Endodermal cell (in vitro differentiated cells): ENCODE measurements around the gene ZNF19. TPM values are rescaled to one million over a fixed set of nuclear protein-coding genes. Genes with fewer than 3 reads are reported as not detected.

Source experiments
- DNase-seq: peaks from one replicate; pipeline ENCODE4 v3.0.0-alpha.2; 2017
- H3K27ac ChIP-seq: 2 replicates; pipeline ENCODE4 v1.5.1; 2013; ENCODE audit warnings: mild to moderate bottlenecking, low read depth, low read length, moderate library complexity
- H3K27me3 ChIP-seq: 2 replicates; pipeline ENCODE4 v1.6.1; 2013; ENCODE audit warnings: mild to moderate bottlenecking, low read length, moderate library complexity; ENCODE audit not compliant: insufficient read depth, control insufficient read depth, poor library complexity, severe bottlenecking
- H3K36me3 ChIP-seq: 2 replicates; pipeline ENCODE4 v1.7.0; 2013; ENCODE audit warnings: mild to moderate bottlenecking, low read length, moderate library complexity; ENCODE audit not compliant: control insufficient read depth, insufficient read depth
- H3K4me1 ChIP-seq: one replicate; pipeline ENCODE4 v1.7.0; 2013; ENCODE audit warnings: low read length; ENCODE audit not compliant: control insufficient read depth, insufficient read depth
- H3K4me3 ChIP-seq: 2 replicates; pipeline ENCODE4 v1.5.1; 2013; ENCODE audit warnings: mild to moderate bottlenecking, low read length, moderate library complexity
- H3K9ac ChIP-seq: 2 replicates; pipeline ENCODE4 v1.6.1; 2013; ENCODE audit warnings: mild to moderate bottlenecking, low read length, moderate library complexity; ENCODE audit not compliant: poor library complexity, severe bottlenecking; ENCODE audit errors: extremely low read depth
- H3K9me3 ChIP-seq: 2 replicates; pipeline ENCODE4 v1.6.1; 2013; ENCODE audit warnings: mild to moderate bottlenecking, low read length, moderate library complexity; ENCODE audit not compliant: control insufficient read depth
- H3K27ac Mint-ChIP-seq: 2 replicates; pipeline ENCODE4 v1.8.0; 2020; ENCODE audit warnings: mixed read lengths
- H3K27me3 Mint-ChIP-seq: 2 replicates; pipeline ENCODE4 v1.8.0; 2021; ENCODE audit warnings: mild to moderate bottlenecking, mixed read lengths; ENCODE audit not compliant: insufficient read depth
- H3K36me3 Mint-ChIP-seq: 2 replicates; pipeline ENCODE4 v1.8.0; 2020; ENCODE audit warnings: low read depth, mixed read lengths
- H3K4me1 Mint-ChIP-seq: 2 replicates; pipeline ENCODE4 v1.8.0; 2020; ENCODE audit warnings: mixed read lengths
- H3K4me3 Mint-ChIP-seq: 2 replicates; pipeline ENCODE4 v1.8.0; 2020; ENCODE audit warnings: mild to moderate bottlenecking, moderate library complexity, mixed read lengths
- H3K9me3 Mint-ChIP-seq: 2 replicates; pipeline ENCODE4 v1.8.0; 2020; ENCODE audit warnings: mild to moderate bottlenecking, mixed read lengths
- CTCF ChIP-seq: fragments of 200-600 bp; sonication (generic); conservative IDR thresholded peaks from 2 replicates; pipeline ENCODE4 v1.5.0; 2021; ENCODE audit warnings: antibody characterized with exemption, mild to moderate bottlenecking
- WGBS, 2 experiments: methylation state at CpG; one replicate each; pipeline versions ENCODE4 v1.1.5 to v1.1.7; 2013; ENCODE audit warnings: missing lambda C conversion rate in 2 of 2, mixed read lengths in 1 of 2; ENCODE audit not compliant: insufficient coverage in 1 of 2, insufficient read length in 1 of 2; 5-methylcytosine and 5-hydroxymethylcytosine counted together
- total RNA-seq, 2 donors: library from RNA; stranded (reverse); fragmentation: NEBNext Ultra II Directional in 1 of 2; extraction: Animal tissue kit (Norgen Biotek cat#: 25700) in 1 of 2; gene quantifications; 2 replicates in 1 of 2; 3 replicates in 1 of 2; pipeline ENCODE4 v1.2.1, GENCODE V29; 2021

The ZNF19 gene
- total RNA-seq, 2 donors from 2014 or later: 5.8 to 8.5 TPM

- H3K27me3 Mint-ChIP-seq: peaks cover 1% of the 10 kb centered on the region
- no peak overlapping the region for H3K4me3 Mint-ChIP-seq
Observed at GRCh38 chr16:71532366-71532765, 43.2 kb upstream of the ZNF19 start.

GRCh38 chr16:71528863-71529262, 39.7 kb upstream of the ZNF19 start:
- Mint-ChIP-seq H3K4me1 (peaks cover 26% of the 10 kb centered on the region), H3K27ac (no peak overlapping the region)

More at GRCh38 chr16:71532366-71532765, 43.2 kb upstream of the ZNF19 start:
- no peaks in the 10 kb centered on the region for H3K4me1 ChIP-seq
- 84 to 96% methylated on average over 2 to 3 of the region's 3 CpGs for WGBS, 2 experiments
- H3K9ac ChIP-seq: no peak overlapping the region
- no peak overlapping the region for H3K27ac ChIP-seq
- no peaks in the 10 kb centered on the region for H3K4me1 Mint-ChIP-seq
- no peaks in the 10 kb centered on the region for H3K9me3 Mint-ChIP-seq
- H3K9me3 ChIP-seq: no peaks in the 10 kb centered on the region
- no peak for TF ChIP-seq CTCF
- DNase-seq: no peak
- H3K36me3 Mint-ChIP-seq: no peaks in the 10 kb centered on the region
- no peak overlapping the region for H3K27ac Mint-ChIP-seq
- H3K4me3 ChIP-seq: no peak overlapping the region
- H3K27me3 ChIP-seq: no peaks in the 10 kb centered on the region
- no peaks in the 10 kb centered on the region for H3K36me3 ChIP-seq

GRCh38 chr16:71528257-71528656, 39.1 kb upstream of the ZNF19 start:
- Mint-ChIP-seq H3K9me3 (no peaks in the 10 kb centered on the region), H3K36me3 (no peaks in the 10 kb centered on the region), H3K4me3 (no peak overlapping the region), H3K4me1 (peaks cover 31% of the 10 kb centered on the region), H3K27me3 (peaks cover 6% of the 10 kb centered on the region), H3K27ac (no peak overlapping the region)
- H3K4me1 ChIP-seq: peaks cover 3% of the 10 kb centered on the region
- DNase-seq: no peak
- H3K27me3 ChIP-seq: no peaks in the 10 kb centered on the region
- no peaks in the 10 kb centered on the region for H3K36me3 ChIP-seq
- 79% methylated on average over 1 of the region's 1 CpG; no CpG with 5 or more reads in 1 of the 2 experiments for WGBS, 2 experiments
- no peak overlapping the region for H3K4me3 ChIP-seq
- no peak overlapping the region for H3K27ac ChIP-seq
- TF ChIP-seq CTCF: no peak
- no peaks in the 10 kb centered on the region for H3K9me3 ChIP-seq
- H3K9ac ChIP-seq: no peak overlapping the region

More at GRCh38 chr16:71528863-71529262, 39.7 kb upstream of the ZNF19 start:
- Mint-ChIP-seq H3K9me3 (no peaks in the 10 kb centered on the region), H3K4me3 (no peak overlapping the region), H3K36me3 (no peaks in the 10 kb centered on the region), H3K27me3 (peaks cover 4% of the 10 kb centered on the region)
- Histone ChIP-seq H3K4me3 (no peak overlapping the region), H3K27me3 (no peaks in the 10 kb centered on the region), H3K9ac (no peak overlapping the region), H3K27ac (no peak overlapping the region), H3K4me1 (peaks cover 3% of the 10 kb centered on the region), H3K36me3 (no peaks in the 10 kb centered on the region), H3K9me3 (no peaks in the 10 kb centered on the region)
- WGBS, 2 experiments: 88 to 100% methylated on average over 1 to 4 of the region's 4 CpGs
- no peak for TF ChIP-seq CTCF
- no peak for DNase-seq
